ENCODE data around the gene CALHM2.
"Not testable (repeated sequence)": the region's sequence is repeated elsewhere in the genome, so short reads cannot be mapped to it uniquely, and the experiment has no call there.

Gene CALHM2

GRCh38 chr10:103451831-103452505, at the start of gene CALHM2:
Gene CALHM2 (minus strand): TSS chr10:103452370. CDS start chr10:103449941, 2,429 bp downstream.
- DNase-seq, result peak; percentile 18

DNA sequence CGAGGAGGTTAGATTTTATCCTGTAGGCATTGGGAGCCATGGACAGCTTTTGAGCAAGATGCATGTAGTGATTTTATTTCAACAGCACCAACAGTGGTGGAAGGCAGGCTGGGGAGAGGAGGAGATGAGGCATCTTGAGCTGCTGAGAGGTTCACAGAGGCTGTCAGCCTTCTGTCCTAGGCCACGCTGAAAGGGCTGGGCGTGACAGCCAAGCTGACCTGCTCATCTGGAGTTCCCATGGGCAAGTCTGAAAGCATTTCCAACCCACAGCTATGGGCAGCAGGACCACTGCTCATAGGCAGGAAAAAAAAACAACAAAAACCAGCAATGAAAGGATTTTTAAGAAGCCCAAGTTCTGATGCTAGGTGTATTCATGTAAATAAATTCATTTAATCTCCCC, 49.0 kb upstream of the CALHM2 start:
- no peak for DNase-seq

DNA sequence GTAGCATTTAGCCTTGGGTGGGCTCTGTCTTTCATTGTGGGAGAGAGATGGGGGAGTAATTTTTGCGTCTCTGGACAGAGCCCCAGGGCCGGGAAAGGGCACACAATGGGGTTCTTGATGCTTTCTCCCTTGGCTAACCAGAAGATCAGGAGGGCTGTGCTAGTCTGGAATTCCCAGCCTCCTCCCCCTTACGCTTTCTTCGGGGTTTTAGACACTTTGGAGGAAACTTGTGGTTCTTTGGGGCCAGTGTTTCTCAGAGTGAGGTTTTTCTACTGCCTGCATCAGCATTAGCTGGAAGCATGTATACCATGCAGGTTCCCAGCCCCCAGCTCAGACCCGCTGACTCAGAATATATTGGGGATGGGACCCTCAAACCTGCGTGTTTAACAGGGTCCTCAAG, 48.3 kb upstream of the CALHM2 start:
- DNase-seq, result no peak

GRCh38 chr10:103499881-103500280, 47.7 kb upstream of the CALHM2 start:
- no peak for DNase-seq

DNA sequence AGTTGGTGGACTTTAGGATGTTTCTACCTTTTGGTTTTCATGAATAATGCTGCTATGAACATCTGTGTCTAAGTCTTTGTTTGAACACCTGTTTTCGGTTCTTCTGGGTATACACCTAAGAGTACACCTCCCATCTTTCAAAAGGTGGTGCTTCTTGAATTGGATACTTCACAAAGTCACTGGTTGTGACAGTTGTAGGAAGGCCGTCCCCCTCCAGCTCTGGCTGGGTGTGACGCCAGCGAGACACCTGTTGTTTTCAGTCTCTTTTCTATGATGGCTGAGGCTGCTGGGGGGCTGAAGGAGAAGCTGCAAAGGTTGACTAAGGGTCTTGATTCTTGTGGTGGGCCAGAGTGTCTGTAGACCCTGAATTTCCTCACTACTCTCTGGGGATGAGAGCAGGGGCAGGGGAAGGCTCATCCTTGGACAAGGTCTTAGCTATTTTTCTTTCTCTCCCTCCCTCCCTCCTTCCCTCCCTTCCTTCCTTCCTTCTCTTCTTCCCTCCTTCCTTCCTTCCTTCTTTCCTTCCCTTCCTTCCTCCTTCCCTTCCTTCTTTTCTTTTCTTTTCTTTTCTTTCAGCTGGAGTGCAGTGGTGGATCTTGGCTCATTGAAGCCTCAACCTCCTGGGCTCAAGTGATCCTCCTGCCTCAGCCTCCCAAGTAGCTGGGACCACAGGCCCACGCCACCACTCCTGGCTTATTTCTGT, 46.9 kb upstream of the CALHM2 start:
- DNase-seq, result no peak

DNA sequence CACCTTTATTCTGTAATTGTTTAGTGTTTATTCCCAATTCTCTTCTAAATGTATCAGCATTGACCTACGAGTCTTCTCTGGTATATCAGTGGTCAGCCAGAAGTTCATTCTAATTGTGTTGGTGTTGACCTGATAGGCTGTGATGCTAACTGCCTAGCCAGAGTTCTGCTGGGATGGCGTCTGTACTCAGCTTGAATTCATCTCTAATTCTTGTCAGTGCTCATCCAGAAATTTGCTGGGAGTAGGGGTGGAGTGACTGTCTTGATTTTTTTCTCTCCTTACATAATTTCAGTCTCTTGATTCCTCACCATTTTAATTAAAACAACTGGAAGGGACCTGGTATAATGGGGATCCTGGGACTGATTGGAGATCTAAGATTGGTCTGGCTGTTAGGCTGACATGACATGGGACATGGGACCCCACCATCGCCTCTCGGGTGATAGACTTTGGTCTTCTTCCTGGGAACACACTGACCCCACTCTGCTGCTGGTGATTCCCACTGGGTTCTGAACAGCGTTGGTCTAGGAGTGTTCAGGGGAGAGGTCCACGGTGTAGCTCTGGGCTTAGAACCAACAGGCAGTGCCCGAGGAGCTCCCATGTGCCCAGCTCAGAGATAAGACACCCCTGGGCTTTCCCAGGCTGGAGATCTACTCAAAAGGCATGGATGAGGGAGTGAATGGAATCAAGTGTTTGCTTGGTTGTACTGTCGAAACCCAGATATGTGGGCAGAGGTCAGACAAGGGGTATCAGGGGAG, 45.2 kb upstream of the CALHM2 start:
- DNase-seq, result no peak

DNA sequence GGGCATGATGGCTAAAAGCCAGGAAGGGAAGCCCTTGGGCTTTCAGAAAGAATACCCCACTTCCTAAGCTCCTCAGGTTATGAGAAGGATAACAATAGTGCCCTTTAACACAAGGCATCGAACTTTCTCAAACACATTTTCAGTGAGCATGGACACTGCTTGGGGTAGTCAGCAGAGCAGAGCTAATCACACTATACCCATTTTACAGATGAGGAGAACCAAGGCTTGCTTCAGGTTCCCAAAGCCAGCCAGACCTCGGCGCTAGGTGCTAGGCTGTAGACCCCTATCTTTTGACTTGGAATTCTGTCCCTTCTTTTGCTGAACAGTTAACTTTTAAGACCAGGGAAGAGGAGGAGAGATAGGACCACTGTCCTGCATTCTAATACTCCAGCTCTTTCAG, 43.2 kb upstream of the CALHM2 start:
- DNase-seq, result no peak

DNA sequence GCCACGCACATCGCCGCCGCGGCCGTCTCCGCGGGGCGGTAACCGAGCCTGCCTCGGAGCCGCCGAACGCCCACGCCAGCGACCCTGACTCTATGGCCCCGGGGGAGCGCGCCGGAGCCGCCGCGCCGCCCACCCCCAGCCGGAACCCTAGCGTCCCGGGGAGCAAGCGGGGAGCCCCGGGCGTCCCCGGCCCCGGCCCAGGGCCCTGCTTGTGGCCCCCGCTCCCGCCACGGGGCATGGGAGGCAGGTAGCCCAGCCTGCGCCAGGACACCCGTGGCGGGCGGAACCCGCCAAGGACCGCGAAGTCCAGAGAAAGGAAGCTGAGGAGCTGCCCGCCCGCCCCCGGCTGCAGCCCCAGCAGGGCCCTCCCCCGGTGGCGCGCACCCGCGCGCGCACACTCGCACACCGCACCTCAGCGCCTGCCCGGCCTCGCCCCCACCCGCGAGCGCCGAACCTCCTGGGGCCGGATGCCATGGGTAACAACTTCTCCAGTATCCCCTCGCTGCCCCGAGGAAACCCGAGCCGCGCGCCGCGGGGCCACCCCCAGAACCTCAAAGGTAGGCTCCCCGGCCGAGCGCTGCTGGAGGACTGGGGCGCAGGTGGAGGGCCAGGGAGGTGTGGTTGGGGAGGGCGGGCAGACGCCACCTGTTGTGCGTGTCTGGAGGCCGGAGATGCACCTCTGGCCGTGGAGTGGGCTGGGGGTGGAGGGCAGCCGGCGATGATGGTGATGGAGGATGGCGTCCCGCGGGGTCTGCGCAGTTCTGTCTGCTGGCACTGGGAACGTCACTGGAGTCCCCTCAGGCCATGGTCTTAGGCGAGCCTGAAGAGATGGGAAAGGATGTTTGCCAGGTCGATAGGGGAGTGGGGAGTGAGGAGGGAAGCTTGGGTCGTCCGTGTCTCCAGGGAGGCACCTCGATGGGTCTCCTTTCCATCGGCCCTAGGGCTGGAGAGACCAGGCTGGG, 42.0 kb upstream of the CALHM2 start:
- no peak for DNase-seq

DNA sequence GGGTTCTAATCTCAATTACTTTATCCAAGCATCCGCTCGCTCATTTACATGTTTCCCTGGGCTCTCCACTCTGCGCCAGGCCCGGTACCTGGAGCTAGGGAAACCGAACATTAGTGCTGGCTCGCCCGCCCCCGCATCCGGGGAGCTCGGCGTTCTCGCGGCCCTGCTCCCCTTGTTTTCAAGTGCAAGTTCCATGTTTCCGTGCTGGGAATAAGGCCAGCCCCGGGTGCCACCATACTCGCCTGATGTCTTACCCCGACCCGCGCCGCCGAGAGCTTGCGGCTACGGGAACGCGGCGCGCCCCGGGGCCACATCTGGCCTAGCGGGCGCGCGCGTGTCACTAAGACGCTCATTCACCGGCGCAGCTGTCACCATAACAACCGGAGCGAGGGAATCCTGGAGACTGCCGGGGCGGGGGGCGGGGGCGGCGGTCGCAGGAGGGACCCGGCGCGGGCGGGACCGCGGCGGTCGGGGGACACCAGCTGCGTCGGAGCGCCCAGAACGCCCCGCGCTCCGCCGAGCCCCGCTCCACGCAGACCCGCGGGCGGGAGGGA, 41.3 kb upstream of the CALHM2 start, which contains the start of gene NEURL1:
NEURL1 (plus strand) TSS at position 344 of the 554 bp plus-strand sequence. CDS start 683 bp downstream, outside the sequence.
- no peak for DNase-seq

DNA sequence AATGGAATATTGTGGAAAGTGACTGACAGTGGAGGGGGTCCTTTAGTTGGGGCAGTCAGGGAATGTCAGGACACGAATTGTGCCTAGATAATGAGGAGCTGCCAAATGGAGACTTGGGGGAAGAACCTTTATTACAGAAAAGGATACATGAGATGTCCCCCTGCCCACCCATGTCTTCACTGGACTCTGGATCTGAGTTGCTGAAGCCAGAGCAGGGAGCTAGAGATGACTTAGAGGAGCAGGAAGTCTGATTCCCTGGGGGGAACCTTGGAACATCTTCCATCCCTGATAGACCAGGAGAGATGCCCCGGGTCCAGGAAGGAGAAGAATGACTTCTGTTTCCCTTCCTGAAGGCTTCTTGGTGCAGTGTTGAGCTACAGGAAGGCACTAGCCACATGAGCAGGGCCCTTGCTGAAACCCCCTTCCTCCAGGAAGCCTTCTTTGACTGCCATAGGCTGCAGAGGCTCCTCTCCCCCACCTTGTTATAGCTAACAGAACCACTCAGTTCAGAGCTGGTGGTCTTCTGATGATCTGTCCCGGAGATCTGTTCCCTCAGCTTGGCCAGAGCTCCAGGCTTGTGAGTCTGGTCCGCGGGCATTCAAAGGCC, 40.6 kb upstream of the CALHM2 start:
- no peak for DNase-seq

GRCh38 chr10:103491729-103492364, 39.7 kb upstream of the CALHM2 start:
- DNase-seq, result no peak

DNA sequence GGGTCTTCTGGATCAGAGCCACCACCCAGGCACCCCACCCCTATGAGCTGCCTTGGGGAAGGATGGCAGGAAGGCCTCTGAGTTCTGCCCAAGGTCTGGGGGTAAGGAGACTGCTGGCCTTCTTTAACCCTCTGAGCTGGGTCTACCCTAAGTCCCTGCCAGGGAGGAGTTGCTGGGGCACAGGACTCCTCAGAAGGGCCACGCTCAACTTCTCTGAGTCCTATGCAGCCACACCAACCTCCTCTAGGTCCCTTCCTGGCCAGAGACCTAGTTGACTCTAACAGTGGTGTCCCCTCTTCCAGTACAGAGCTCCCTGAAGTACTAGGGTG, 38.8 kb upstream of the CALHM2 start:
- DNase-seq, result no peak

DNA sequence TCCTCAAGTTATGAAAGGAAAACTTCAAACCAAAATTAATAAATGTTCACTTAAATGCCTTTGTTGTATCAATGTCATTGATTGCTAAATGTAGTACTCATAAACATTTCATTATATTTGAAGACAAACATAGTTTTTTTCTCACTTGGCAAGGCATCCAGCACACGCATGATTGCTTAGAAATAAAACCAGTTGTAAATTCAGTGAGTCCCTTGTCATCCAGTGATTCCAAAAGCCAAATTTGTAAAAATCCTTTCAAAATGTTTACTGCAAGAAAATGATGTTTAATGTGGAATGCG, 35.2 kb upstream of the CALHM2 start:
- no peak for DNase-seq

DNA sequence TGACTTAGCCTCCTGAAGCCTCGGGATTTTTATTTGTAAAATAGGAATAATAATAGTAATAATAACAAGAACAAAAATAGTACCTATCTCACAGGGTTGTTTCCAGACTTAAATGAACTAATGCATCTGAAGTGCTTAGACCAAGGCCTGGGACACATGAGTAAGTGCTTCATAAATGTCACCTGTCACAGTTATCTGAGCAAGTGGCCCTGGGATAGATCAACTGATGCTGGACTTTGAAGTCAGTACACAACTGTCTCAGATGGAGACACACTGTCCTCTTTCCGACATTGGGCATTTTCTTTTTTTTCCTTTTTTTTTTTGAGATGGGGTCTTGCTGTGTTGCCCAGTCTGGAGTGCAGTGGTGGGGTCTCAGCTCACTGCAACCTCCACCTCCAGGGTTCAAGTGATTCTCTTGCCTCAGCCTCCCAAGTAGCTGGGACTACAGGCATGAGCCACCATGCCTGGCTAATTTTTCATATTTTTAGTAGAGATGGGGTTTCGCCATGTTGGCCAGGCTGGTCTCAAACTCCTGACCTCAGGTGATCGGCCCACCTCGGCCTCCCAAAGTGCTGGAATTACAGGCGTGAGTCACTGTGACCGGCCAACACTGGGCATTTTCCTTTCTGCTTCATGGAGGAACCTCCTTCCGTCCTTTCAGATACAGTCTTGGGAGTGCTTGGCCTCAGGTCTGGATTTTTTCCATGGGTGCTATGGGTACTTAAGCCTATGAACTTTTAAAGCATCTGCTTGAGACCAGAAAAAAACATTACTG, 34.7 kb upstream of the CALHM2 start:
- not testable (repeated sequence) for DNase-seq

DNA sequence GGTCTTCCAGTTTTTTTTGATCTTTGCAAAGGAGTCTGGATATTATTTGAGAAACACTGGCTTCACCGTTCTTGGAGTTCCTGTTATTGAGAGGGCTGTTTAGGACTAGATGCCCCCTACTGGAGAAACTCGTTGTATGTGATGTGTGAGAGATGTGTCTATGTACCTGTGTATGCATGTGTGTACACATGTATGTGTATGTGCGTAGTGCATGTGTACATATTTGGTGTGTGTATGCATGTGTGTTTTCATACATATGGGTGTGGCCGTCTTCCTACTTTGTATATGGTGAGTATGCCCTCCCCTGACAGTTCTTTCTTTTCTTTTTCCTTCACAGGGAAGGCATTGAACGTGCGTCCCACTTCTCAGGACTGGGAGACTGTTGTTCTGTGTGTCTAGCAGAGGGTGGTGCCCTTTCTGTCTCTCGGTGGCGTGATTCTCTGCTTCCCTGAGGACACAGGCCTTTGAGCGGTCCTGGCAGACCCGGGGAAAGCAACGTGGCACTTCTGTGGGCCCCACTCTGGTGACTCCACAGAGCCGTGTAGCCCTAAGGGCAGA, 29.9 kb upstream of the CALHM2 start:
- DNase-seq, result peak; percentile 49

- no peak for DNase-seq
These were observed 28.4 kb upstream of the CALHM2 start for GRCh38 chr10:103480521-103480920.

DNA sequence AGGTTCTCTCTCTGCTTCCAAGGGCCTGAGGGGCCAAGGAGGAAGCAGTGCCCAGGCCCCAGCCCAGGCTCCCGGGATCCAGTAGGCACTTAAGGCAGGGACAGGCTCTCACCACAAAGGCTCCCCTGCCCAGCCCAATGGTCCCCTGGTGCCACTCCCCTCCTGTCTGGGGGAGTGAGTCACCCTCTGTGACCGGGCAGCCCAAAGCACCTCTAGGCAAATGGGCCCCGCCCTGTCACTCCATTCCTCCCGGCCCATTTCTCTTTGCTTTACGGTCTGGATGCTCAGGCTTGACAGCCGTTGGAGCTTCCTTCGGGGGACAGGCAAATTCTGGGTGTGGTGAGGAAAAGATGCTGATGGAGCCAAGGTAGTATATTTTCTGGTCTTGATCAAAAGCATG, 27.0 kb upstream of the CALHM2 start, which contains the start of gene CALHM3:
CALHM3 (minus strand) TSS at position 106 of the 400 bp plus-strand sequence. CDS start 208 bp downstream, outside the sequence.
- DNase-seq, result no peak

DNA sequence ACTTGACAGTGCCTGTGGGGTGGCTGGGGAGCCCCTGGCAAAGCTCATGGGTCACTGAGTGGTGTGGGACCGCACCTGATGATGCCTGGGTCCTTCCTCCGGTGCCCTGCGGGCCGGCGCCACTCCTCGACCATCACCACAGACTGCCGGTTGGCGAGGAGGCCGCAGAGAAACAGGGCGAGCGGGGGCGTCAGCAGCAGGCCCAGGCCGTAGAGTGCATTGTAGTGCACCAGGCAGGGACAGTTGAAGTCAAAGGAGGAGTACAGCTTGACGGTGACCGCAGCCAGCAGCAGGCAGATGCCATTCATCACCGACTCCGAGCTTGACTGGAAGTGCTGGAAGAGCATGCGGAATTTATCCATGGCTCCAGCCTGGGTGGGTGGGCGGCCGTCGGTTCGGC, 26.5 kb upstream of the CALHM2 start:
- DNase-seq, result no peak

GRCh38 chr10:103476046-103476768, 24.0 kb upstream of the CALHM2 start:
- no peak for DNase-seq

DNA sequence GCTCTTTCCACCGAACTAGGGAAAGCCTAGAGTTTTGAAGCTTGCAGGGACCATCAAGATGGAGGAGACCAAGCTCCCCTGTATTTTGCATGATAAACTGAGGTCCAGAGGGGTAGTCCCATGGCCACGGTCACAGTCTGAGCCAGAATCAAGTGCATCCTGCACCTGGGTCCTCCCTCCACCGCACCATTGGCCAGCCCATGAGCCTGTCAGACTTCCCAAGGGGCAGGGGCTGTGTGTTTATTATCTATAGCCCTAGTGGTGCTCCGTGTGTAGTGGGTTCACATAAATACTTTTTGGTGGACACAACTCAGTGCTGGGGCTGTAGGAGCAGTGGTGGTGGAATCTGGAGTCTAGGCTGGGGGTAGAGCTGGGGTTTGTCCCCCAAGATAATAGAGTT, 23.3 kb upstream of the CALHM2 start:
- no peak for DNase-seq

Data from NCI-H748 treated with DMSO at 0.1 percent for 48 hours (cell line).